MCF 10A (cell line): ENCODE results near the gene MAD1L1. TPM values are rescaled to one million over a fixed set of nuclear protein-coding genes. Genes with fewer than 3 reads are reported as not detected.

Experiments
- BruUV-seq: library from RNA; stranded (reverse); fragments of 400-500 nt; replicated peaks from 2 replicates; lab custom pipeline; 2021; lab: Mats Ljungman, UMichigan
- CTCF ChIA-PET: fragments of 300-600 bp; sonication (Branson Sonifier 250); formaldehyde crosslinking; extraction: SDS; loops from one replicate; lab custom pipeline; 2021; ENCODE audit warnings: antibody characterized with exemption, inconsistent platforms; lab: Yijun Ruan, JAX
- POLR2A ChIA-PET: fragments of 300-600, 350-650 bp; sonication (Branson Sonifier 250); formaldehyde crosslinking; extraction: SDS; loops from one replicate; lab custom pipeline; 2020; ENCODE audit warnings: antibody characterized with exemption, inconsistent platforms; lab: Yijun Ruan, JAX
- DNase-seq: peaks from one replicate; pipeline ENCODE4 v3.0.0-alpha.2; 2018; ENCODE audit not compliant: unreplicated experiment
- H3K27ac Mint-ChIP-seq: one replicate; pipeline ENCODE4 v1.8.0; 2022; ENCODE audit warnings: mild to moderate bottlenecking, low read depth, mixed read lengths; ENCODE audit not compliant: unreplicated experiment
- H3K27me3 Mint-ChIP-seq: one replicate; pipeline ENCODE4 v1.8.0; 2022; ENCODE audit warnings: mixed read lengths; ENCODE audit not compliant: insufficient read depth, unreplicated experiment
- H3K36me3 Mint-ChIP-seq: one replicate; pipeline ENCODE4 v1.8.0; 2022; ENCODE audit warnings: mild to moderate bottlenecking, moderate library complexity, mixed read lengths; ENCODE audit not compliant: insufficient read depth, unreplicated experiment
- H3K4me1 Mint-ChIP-seq: one replicate; pipeline ENCODE4 v1.8.0; 2022; ENCODE audit warnings: mixed read lengths; ENCODE audit not compliant: insufficient read depth, unreplicated experiment
- H3K4me3 Mint-ChIP-seq: one replicate; pipeline ENCODE4 v1.8.0; 2022; ENCODE audit warnings: mild to moderate bottlenecking, moderate library complexity, mixed read lengths; ENCODE audit not compliant: unreplicated experiment
- H3K9me3 Mint-ChIP-seq: one replicate; pipeline ENCODE4 v1.8.0; 2022; ENCODE audit warnings: mixed read lengths; ENCODE audit not compliant: unreplicated experiment
- intact Hi-C: fragments of 100-400 bp; cut with micrococcal nuclease; formaldehyde crosslinking; loops from 2 replicates; pipeline ENCODE4 v1.14.1; 2022
- total RNA-seq: library from RNA; stranded (reverse); gene quantifications from 2 replicates; pipeline ENCODE4 v1.2.3, GENCODE V29; 2022
- TF ChIP-seq, protein P1 (sequence below): fragments of 200-600 bp; IDR thresholded peaks from one replicate; pipeline ENCODE4 v1.8.0; 2022; ENCODE audit warnings: antibody characterized with exemption, mild to moderate bottlenecking; ENCODE audit not compliant: unreplicated experiment

The MAD1L1 gene
- total RNA-seq, 1 experiment from 2014 or later: 25.2 TPM

DNA sequence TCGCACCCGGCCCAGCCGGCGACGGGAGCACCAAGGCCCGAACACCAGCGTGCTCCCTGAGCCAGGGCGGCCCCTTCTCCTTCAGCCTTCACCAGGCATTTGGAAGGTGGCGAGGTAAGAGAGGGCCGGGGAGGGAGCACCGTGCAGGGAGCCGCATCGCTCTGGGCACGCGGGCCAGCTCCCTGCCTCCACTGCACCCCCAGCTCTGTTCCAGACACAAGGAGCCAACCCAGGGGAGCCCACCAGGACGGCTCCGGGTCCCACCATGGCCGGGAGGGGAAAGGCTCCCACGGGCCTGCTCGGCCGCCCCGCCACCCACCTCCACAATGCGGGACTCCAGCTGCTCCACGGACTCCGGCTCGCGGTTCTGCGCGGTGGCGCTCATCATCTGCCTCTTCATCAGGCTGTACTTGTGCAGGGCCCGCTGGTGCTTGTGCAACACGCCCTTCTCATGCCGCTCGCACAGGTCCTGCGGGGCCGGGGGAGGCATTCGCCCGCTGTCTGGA, 24.4 kb upstream of the MAD1L1 start:
- H3K27me3 Mint-ChIP-seq: no peaks in the 10 kb centered on the region
- H3K27ac Mint-ChIP-seq: no peak overlapping the region
- H3K4me3 Mint-ChIP-seq: no peak overlapping the region
- CTCF ChIA-PET: no interaction called here
- H3K36me3 Mint-ChIP-seq: peaks cover 7% of the 10 kb centered on the region
- no peaks in the 10 kb centered on the region for H3K9me3 Mint-ChIP-seq
- peaks cover 6% of the 10 kb centered on the region for H3K4me1 Mint-ChIP-seq
- intact Hi-C loops: no loop called here
- no peak for DNase-seq
- POLR2A ChIA-PET: no interaction called here
- no TSS peak for BruUV-seq
- TF ChIP-seq, protein P1, sequence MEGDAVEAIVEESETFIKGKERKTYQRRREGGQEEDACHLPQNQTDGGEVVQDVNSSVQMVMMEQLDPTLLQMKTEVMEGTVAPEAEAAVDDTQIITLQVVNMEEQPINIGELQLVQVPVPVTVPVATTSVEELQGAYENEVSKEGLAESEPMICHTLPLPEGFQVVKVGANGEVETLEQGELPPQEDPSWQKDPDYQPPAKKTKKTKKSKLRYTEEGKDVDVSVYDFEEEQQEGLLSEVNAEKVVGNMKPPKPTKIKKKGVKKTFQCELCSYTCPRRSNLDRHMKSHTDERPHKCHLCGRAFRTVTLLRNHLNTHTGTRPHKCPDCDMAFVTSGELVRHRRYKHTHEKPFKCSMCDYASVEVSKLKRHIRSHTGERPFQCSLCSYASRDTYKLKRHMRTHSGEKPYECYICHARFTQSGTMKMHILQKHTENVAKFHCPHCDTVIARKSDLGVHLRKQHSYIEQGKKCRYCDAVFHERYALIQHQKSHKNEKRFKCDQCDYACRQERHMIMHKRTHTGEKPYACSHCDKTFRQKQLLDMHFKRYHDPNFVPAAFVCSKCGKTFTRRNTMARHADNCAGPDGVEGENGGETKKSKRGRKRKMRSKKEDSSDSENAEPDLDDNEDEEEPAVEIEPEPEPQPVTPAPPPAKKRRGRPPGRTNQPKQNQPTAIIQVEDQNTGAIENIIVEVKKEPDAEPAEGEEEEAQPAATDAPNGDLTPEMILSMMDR: no peak

DNA sequence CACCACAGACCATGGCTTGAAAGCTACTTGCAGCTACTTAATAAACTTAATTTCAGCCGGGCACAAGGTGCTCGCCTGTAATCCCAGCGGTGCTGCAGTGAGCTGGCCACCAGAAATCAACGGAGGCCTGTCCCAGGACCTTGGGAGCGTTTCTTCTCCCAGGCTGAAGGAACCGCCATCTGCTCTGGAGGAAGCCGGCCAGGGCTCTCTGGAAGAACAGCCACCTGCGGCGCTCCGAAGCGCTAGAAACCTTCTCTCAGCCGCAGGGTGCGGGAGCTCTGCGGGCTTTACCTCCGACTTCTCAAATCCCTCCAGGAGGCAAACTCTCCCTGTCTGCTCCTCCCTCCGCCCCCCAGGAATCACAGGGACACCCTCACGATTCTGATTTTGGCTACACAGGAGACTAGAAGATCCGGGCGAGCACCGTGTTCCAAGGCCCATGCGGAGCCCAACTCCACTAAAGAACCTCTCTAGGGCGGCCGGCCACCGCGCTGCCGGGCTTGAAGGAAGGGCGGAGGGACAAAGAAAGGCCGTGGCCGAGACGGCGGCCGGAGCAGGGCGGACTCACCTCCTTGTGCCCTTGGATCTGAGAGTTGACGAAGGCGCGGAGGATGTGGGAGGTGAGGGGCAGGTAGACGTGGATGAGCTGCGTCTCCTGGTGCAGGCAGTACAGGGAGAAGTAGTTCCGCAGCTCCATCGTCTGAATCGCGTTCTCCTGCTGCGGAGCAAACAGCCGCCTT, 23.7 kb upstream of the MAD1L1 start:
- ChIA-PET CTCF (no interaction called here), POLR2A (no interaction called here)
- Mint-ChIP-seq H3K36me3 (peaks cover 7% of the 10 kb centered on the region), H3K4me1 (peaks cover 6% of the 10 kb centered on the region), H3K27me3 (no peaks in the 10 kb centered on the region), H3K27ac (no peak overlapping the region), H3K9me3 (no peaks in the 10 kb centered on the region), H3K4me3 (no peak overlapping the region)
- intact Hi-C loops: no loop called here
- TF ChIP-seq, protein P1: no peak
- DNase-seq: no peak
- BruUV-seq: no TSS peak

DNA sequence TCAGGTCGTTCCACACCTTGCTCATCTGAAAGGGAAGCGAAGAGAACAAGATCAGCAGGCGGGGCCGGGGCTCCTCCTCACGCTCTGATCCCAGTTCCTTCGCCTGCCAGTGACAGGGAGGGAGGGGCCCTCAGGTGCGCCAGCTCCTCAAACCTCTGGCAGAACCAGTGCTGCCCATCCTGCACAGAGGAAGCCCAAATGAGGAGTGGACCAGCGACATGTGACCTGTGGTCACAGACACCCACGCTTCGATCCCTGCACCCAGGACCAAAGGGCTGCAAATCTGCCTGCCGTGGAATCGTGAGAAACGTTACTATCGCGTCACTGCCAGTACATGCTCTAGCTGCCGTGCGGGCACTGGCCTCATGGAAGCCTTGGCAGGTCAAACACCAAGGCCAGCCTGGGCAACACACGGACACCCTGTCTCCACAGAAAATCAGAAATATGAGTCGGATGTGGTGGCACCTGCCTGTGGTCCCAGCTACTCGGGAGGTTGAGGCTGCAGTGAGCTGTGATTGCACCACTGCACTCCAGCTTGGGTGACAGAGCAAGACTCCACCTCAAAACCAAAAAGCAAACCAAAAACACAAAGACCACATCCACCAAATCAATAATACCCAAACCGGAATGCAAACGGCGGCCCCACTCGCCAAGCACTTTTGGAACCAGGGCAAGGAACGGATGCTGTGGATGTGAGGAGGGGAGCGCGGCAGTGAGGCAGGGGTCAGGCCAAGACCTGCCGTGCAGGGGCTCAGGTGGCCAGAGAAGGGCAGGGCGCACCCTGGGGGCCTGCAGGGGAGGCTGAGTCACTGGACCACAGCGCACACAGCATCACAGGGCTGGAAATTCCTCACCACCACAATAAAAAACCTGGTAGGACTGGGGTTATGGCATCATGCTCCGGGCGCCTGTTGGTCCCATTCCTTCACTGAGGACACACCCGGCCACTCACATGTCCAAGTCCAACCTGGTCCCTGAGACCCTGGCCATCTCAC, 22.7 kb upstream of the MAD1L1 start:
- Mint-ChIP-seq H3K27ac (no peak overlapping the region), H3K36me3 (peaks cover 7% of the 10 kb centered on the region), H3K4me1 (no peaks in the 10 kb centered on the region), H3K27me3 (no peaks in the 10 kb centered on the region), H3K4me3 (no peak overlapping the region), H3K9me3 (no peaks in the 10 kb centered on the region)
- intact Hi-C loops: no loop called here
- ChIA-PET POLR2A (no interaction called here), CTCF (no interaction called here)
- BruUV-seq: no TSS peak
- DNase-seq: no peak
- TF ChIP-seq, protein P1: no peak
